ENCODE measurements around the gene APLN.

The APLN gene

DNA sequence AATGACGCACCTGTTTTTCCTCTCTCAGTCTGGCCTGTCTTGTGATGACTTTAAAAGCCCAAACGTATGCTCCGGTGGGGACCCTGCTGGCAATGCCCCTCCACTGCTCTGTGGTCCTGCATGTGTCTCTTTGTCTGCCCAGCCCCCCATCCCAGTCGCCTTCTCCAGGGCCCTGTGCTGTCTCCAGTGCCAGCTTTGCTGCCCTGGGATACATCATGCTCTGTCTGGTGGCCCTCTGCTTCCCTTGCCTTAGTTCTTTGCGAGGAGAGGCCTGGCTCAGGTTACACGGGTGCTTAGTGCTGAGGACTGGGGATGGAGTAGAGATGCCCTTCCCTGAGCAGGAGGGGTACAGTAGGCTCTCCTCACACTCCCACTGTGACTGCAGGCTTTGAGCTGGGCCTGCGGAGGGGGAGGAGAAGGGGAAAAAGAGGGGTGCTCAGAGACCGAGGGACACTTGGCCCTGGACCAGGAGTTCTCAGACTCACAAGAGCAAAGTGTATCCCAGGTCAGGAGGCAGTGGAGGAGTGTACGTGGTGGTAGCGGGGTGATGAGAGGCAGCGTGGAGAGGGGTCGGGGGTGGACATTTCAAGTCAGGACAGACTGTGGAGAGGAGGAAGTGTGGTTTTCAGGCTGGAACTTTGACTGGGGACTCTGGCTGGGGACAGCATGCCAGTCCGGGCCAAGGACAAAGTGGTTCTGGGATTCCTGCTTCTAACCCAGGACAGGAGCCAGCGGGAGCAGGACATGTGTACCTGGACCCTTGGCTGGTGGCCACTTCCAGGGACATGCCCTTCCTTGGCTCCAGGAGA, 2.8 kb downstream of the APLN start:
- H3K36me3 ChIP-seq (ENCODE audit: control insufficient read depth in 1 of 2, insufficient read depth in 2 of 2, low read length in 2 of 2) = no peaks in the 10 kb centered on the region
- H3K27me3 ChIP-seq (ENCODE audit: control insufficient read depth in 1 of 2, insufficient read depth in 2 of 2, low read length in 2 of 2) = no peaks in the 10 kb centered on the region
- no peak overlapping the region for H3K4me3 ChIP-seq (ENCODE audit: low read depth in 1 of 2, low read length in 2 of 2)
- H3K9me3 ChIP-seq (ENCODE audit: control insufficient read depth in 1 of 2, low read length in 2 of 2) = no peaks in the 10 kb centered on the region
- H3K4me1 ChIP-seq (ENCODE audit: control insufficient read depth in 1 of 2, insufficient read depth in 2 of 2, low read length in 2 of 2) = peaks cover 12 to 14% of the 10 kb centered on the region in 2 donors
- no peak overlapping the region for H3K9ac ChIP-seq (ENCODE audit: low read depth in 1 of 2, low read length in 2 of 2)
- no peak overlapping the region for H3K27ac ChIP-seq (ENCODE audit: low read depth, low read length)

DNA sequence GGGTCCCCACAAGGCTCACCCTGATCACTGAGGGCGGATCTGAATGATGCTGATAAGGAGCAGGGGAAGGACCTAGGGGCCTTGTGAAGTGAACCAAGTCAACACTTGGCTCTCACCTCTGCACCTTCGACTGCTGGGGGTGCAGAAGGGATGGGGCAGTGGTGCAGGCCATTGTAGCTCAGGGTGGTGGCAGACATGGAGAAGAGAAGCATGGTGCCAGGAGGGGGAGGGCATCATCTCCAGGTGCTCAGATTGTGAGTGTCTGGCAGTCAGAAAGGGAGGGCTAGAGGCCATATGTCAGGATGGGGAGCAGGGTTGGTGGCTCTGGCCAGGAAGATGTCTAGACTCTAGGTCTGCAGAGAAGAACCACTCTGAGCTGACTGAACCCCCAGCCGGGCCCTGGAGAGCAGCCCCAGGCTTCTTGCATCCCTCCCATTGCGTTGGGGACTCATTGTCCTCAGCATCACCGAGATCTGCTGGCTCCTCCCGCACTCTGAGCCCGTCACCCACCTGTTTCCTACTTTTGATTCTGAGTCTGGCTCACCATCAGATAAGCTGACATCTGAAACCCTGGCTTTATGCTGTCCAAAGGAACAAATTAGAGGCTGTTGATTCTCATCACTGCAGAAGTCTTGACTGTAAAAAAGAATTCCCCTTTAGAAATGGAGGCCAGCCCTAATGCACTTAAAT, 3.8 kb downstream of the APLN start:
- Histone ChIP-seq H3K4me1 (ENCODE audit: control insufficient read depth in 1 of 2, insufficient read depth in 2 of 2, low read length in 2 of 2) (peaks cover 12 to 14% of the 10 kb centered on the region in 2 donors), H3K9me3 (ENCODE audit: control insufficient read depth in 1 of 2, low read length in 2 of 2) (no peaks in the 10 kb centered on the region), H3K27ac (ENCODE audit: low read depth, low read length) (no peak overlapping the region), H3K4me3 (ENCODE audit: low read depth in 1 of 2, low read length in 2 of 2) (no peak overlapping the region), H3K9ac (ENCODE audit: low read depth in 1 of 2, low read length in 2 of 2) (no peak overlapping the region), H3K36me3 (ENCODE audit: control insufficient read depth in 1 of 2, insufficient read depth in 2 of 2, low read length in 2 of 2) (no peaks in the 10 kb centered on the region), H3K27me3 (ENCODE audit: control insufficient read depth in 1 of 2, insufficient read depth in 2 of 2, low read length in 2 of 2) (no peaks in the 10 kb centered on the region)

- no peaks in the 10 kb centered on the region for H3K27me3 ChIP-seq (ENCODE audit: control insufficient read depth in 1 of 2, insufficient read depth in 2 of 2, low read length in 2 of 2)
- no peak overlapping the region for H3K27ac ChIP-seq (ENCODE audit: low read depth, low read length)
- H3K4me1 ChIP-seq (ENCODE audit: control insufficient read depth in 1 of 2, insufficient read depth in 2 of 2, low read length in 2 of 2) = peaks cover 7 to 14% of the 10 kb centered on the region in 2 donors
- H3K36me3 ChIP-seq (ENCODE audit: control insufficient read depth in 1 of 2, insufficient read depth in 2 of 2, low read length in 2 of 2) = no peaks in the 10 kb centered on the region
- no peak overlapping the region for H3K9ac ChIP-seq (ENCODE audit: low read depth in 1 of 2, low read length in 2 of 2)
- H3K9me3 ChIP-seq (ENCODE audit: control insufficient read depth in 1 of 2, low read length in 2 of 2) = no peaks in the 10 kb centered on the region
- H3K4me3 ChIP-seq (ENCODE audit: low read depth in 1 of 2, low read length in 2 of 2) = no peak overlapping the region
These were observed 4.5 kb downstream of the APLN start for GRCh38 chrX:129650183-129650689.

GRCh38 chrX:129649268-129650182, 5.2 kb downstream of the APLN start:
- Histone ChIP-seq H3K4me1 (ENCODE audit: control insufficient read depth in 1 of 2, insufficient read depth in 2 of 2, low read length in 2 of 2) (peaks cover 4 to 9% of the 10 kb centered on the region in 2 donors), H3K9ac (ENCODE audit: low read depth in 1 of 2, low read length in 2 of 2) (no peak overlapping the region), H3K36me3 (ENCODE audit: control insufficient read depth in 1 of 2, insufficient read depth in 2 of 2, low read length in 2 of 2) (no peaks in the 10 kb centered on the region), H3K27me3 (ENCODE audit: control insufficient read depth in 1 of 2, insufficient read depth in 2 of 2, low read length in 2 of 2) (no peaks in the 10 kb centered on the region), H3K27ac (ENCODE audit: low read depth, low read length) (no peak overlapping the region), H3K4me3 (ENCODE audit: low read depth in 1 of 2, low read length in 2 of 2) (no peak overlapping the region), H3K9me3 (ENCODE audit: control insufficient read depth in 1 of 2, low read length in 2 of 2) (no peaks in the 10 kb centered on the region)

GRCh38 chrX:129648514-129649267, 6.1 kb downstream of the APLN start:
- no peaks in the 10 kb centered on the region for H3K27me3 ChIP-seq (ENCODE audit: control insufficient read depth in 1 of 2, insufficient read depth in 2 of 2, low read length in 2 of 2)
- no peak overlapping the region for H3K27ac ChIP-seq (ENCODE audit: low read depth, low read length)
- no peaks in the 10 kb centered on the region for H3K9me3 ChIP-seq (ENCODE audit: control insufficient read depth in 1 of 2, low read length in 2 of 2)
- H3K4me1 ChIP-seq (ENCODE audit: control insufficient read depth in 1 of 2, insufficient read depth in 2 of 2, low read length in 2 of 2) = peaks cover 0 to 3% of the 10 kb centered on the region in 2 donors
- no peaks in the 10 kb centered on the region for H3K36me3 ChIP-seq (ENCODE audit: control insufficient read depth in 1 of 2, insufficient read depth in 2 of 2, low read length in 2 of 2)
- H3K9ac ChIP-seq (ENCODE audit: low read depth in 1 of 2, low read length in 2 of 2) = no peak overlapping the region
- no peak overlapping the region for H3K4me3 ChIP-seq (ENCODE audit: low read depth in 1 of 2, low read length in 2 of 2)

- Histone ChIP-seq H3K9me3 (ENCODE audit: control insufficient read depth in 1 of 2, low read length in 2 of 2) (no peaks in the 10 kb centered on the region), H3K36me3 (ENCODE audit: control insufficient read depth in 1 of 2, insufficient read depth in 2 of 2, low read length in 2 of 2) (no peaks in the 10 kb centered on the region), H3K9ac (ENCODE audit: low read depth in 1 of 2, low read length in 2 of 2) (no peak overlapping the region), H3K4me3 (ENCODE audit: low read depth in 1 of 2, low read length in 2 of 2) (no peak overlapping the region), H3K4me1 (ENCODE audit: control insufficient read depth in 1 of 2, insufficient read depth in 2 of 2, low read length in 2 of 2) (no peaks in the 10 kb centered on the region), H3K27me3 (ENCODE audit: control insufficient read depth in 1 of 2, insufficient read depth in 2 of 2, low read length in 2 of 2) (no peaks in the 10 kb centered on the region), H3K27ac (ENCODE audit: low read depth, low read length) (no peak overlapping the region)
These were observed 7.0 kb downstream of the APLN start for GRCh38 chrX:129647418-129648410.

DNA sequence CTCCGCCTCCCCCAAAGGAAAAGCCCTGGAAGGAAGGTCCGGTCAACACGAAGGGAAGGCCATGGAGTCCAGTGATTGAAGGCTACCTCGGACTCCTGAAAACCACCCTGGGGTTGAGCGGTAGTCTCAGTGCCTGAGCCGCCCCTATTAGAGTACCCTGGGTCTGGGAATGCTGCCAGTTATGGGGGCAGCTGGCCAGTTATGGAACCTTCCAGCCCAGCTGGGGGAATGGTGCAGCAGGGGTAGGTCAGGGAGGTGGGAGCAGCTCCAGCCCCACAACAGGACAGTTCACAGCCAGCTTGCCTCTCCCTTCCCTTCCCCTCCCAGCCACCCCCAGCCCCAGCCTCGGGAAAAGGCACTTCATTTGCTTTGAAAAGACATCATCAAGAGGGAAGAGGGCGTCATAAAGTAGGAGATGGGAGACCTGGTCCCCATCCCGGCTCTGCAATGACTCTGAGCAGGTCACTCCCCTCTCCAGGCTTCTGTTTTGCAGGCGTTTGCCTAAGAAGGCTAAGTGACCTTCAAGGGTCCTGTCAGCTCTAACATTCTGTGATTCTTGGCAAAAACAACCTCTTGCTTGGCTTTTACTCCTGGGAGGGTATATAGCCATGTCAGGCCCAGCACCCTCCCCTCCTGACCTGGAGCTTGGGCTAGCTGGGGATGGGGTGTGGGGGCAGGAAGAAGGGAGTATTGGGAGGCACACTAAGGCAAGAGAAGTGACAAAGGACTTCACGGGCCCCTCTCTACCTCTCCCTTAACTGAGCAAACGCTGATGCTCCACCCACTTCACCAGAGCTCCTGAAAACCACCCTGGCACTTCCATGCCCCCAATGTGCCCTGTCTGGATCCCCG, 8.0 kb downstream of the APLN start:
- H3K4me1 ChIP-seq (ENCODE audit: control insufficient read depth in 1 of 2, insufficient read depth in 2 of 2, low read length in 2 of 2) = no peaks in the 10 kb centered on the region
- no peak overlapping the region for H3K4me3 ChIP-seq (ENCODE audit: low read depth in 1 of 2, low read length in 2 of 2)
- H3K27ac ChIP-seq (ENCODE audit: low read depth, low read length) = no peak overlapping the region
- no peaks in the 10 kb centered on the region for H3K27me3 ChIP-seq (ENCODE audit: control insufficient read depth in 1 of 2, insufficient read depth in 2 of 2, low read length in 2 of 2)
- no peaks in the 10 kb centered on the region for H3K36me3 ChIP-seq (ENCODE audit: control insufficient read depth in 1 of 2, insufficient read depth in 2 of 2, low read length in 2 of 2)
- no peak overlapping the region for H3K9ac ChIP-seq (ENCODE audit: low read depth in 1 of 2, low read length in 2 of 2)
- H3K9me3 ChIP-seq (ENCODE audit: control insufficient read depth in 1 of 2, low read length in 2 of 2) = no peaks in the 10 kb centered on the region

GRCh38 chrX:129642641-129643040, 12.1 kb downstream of the APLN start:
- H3K9ac ChIP-seq (ENCODE audit: low read depth in 1 of 2, low read length in 2 of 2) = no peak overlapping the region
- H3K27me3 ChIP-seq (ENCODE audit: control insufficient read depth in 1 of 2, insufficient read depth in 2 of 2, low read length in 2 of 2) = no peaks in the 10 kb centered on the region
- no peak overlapping the region for H3K27ac ChIP-seq (ENCODE audit: low read depth, low read length)
- H3K4me1 ChIP-seq (ENCODE audit: control insufficient read depth in 1 of 2, insufficient read depth in 2 of 2, low read length in 2 of 2) = no peaks in the 10 kb centered on the region
- no peak overlapping the region for H3K4me3 ChIP-seq (ENCODE audit: low read depth in 1 of 2, low read length in 2 of 2)
- H3K9me3 ChIP-seq (ENCODE audit: control insufficient read depth in 1 of 2, low read length in 2 of 2) = no peaks in the 10 kb centered on the region
- H3K36me3 ChIP-seq (ENCODE audit: control insufficient read depth in 1 of 2, insufficient read depth in 2 of 2, low read length in 2 of 2) = no peaks in the 10 kb centered on the region

Data from duodenal mucosa (tissue), 2 donors.